GM10266 (cell line): ENCODE measurements around the gene JPH3.

Experiments used
- DNase-seq: peaks from one replicate; pipeline ENCODE4 v3.0.0; 2012; ENCODE audit errors: extremely low spot score
- TF ChIP-seq, protein P1 (sequence below): IDR thresholded peaks from 2 replicates; pipeline ENCODE4 v1.5.1; 2012; ENCODE audit warnings: mild to moderate bottlenecking, low read depth; ENCODE audit not compliant: control insufficient read depth, insufficient read depth; ENCODE audit errors: missing control alignments

Gene JPH3

GRCh38 chr16:87707097-87707496, 104.8 kb downstream of the JPH3 start:
- DNase-seq: no peak
- TF ChIP-seq, protein P1, sequence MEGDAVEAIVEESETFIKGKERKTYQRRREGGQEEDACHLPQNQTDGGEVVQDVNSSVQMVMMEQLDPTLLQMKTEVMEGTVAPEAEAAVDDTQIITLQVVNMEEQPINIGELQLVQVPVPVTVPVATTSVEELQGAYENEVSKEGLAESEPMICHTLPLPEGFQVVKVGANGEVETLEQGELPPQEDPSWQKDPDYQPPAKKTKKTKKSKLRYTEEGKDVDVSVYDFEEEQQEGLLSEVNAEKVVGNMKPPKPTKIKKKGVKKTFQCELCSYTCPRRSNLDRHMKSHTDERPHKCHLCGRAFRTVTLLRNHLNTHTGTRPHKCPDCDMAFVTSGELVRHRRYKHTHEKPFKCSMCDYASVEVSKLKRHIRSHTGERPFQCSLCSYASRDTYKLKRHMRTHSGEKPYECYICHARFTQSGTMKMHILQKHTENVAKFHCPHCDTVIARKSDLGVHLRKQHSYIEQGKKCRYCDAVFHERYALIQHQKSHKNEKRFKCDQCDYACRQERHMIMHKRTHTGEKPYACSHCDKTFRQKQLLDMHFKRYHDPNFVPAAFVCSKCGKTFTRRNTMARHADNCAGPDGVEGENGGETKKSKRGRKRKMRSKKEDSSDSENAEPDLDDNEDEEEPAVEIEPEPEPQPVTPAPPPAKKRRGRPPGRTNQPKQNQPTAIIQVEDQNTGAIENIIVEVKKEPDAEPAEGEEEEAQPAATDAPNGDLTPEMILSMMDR: no peak

DNA sequence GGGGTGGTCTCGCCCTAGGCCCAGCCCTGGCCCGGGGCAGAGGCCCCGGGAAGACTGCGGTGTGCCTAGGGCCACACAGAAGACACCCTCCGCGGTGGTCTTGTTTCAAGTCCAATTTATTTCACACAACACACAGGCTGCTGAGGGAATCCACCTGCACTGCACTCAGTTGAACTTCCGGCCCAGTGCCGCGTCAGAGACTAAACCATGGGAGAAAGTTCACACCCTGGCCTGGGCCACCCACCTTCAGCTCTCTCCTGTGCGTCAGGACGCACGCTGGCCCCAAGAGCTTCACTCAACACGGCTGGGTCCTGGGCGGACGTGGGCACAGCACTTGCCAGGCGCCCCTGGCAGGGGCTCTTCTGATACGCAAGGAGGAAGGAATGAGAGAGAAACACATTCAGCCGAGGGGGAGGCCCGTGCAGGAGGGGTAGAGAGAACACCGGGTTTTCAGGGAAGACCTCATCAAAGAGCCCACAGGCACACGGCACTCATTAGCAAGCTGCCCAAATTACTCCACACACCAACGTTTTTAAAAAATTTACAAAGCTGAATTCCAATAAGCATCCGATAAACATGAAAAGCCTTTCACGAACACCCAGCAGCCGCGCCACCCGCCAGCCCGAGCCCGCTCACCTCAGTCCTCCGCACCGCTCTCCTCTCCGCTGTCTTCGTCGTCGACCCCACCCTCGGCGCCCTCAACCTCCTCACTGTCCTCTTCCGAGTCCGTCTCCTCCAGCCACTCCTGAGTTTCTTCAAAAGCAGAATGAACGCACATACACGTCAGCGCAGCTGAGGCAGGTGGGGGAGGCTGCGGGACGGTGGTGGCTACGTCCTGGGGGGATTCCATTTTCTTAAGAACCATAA, 105.6 kb downstream of the JPH3 start:
- TF ChIP-seq, protein P1: no peak

DNA sequence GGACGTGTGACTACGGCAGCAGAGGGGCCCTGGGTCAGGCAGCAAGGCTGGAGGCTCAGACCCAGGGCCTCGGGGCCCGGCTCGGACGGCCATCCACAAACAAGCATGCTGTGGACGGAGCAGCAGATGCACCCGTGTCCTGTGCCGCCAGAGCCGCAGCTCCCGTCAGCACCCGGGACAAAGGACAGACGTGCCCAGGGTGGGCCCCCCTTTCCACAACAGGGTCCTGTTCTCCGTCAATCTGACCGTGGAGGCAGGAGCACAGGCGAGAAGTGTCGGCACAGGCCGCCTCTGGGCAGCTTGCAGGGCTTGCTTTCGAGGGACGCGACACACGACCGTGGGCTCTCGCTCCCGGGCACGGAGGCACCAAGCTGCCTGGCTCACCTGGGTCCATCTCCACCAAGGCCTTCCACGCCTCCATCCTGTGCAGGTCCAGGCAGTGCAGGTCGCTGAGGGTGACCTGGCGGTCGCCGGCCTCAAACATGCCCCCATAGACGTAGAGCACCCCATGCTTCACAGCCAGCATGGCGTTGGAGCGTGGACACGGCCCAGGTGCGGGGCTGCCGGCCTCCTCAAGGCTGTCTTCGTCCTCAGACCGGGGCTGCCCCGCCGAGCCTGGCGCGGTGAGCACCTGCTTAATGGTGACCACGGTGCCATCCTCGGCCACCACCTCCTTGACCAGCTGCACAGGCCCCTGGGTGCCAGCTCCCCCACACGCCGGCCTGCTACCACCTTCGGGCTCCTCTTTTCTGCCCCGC, 106.8 kb downstream of the JPH3 start:
- TF ChIP-seq, protein P1: no peak
- no peak for DNase-seq

More for the DNA sequence above, 105.6 kb downstream of the JPH3 start:
- no peak for DNase-seq

DNA sequence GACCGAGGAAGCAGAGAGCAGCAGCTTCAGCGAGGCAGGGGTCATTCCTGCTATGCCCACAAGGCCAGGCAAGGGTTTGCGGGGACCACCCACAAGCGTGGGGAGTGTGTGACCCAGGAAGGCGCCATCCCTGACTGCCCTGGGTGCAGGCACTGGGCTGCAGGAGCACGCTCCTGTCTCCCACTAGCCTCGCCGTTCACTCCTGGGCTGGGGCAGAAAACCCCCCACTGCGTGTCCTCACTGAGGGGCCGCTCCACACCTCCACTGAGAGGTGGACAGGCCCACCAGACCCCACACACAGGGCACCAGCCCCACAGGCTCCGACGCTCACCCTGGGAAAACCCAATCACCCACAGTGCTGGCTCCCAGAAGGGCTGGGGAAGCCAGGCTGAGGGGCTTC, 107.4 kb downstream of the JPH3 start:
- DNase-seq: no peak

DNA sequence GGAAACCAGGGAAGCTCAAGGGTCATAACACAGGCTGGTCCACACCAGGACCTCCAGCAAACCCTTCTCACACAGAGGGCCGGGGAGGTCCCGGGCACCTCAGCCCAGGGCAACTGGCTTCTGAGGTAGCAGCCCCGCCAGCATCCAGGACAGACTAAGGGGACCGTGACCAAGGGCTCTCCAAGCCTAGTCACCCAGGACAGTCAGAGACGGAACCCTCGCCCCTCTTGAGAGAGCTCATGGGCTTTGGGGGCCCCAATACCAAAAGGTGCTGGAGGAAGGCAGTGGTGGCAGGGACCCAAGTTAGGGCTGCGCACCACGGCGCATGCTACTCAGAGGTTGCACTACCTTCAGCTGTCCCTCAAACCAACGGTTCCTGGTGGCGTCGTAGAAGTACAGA, 108.6 kb downstream of the JPH3 start:
- no peak for DNase-seq
- TF ChIP-seq, protein P1: no peak

More for the DNA sequence above, 107.4 kb downstream of the JPH3 start:
- TF ChIP-seq, protein P1: no peak

DNA sequence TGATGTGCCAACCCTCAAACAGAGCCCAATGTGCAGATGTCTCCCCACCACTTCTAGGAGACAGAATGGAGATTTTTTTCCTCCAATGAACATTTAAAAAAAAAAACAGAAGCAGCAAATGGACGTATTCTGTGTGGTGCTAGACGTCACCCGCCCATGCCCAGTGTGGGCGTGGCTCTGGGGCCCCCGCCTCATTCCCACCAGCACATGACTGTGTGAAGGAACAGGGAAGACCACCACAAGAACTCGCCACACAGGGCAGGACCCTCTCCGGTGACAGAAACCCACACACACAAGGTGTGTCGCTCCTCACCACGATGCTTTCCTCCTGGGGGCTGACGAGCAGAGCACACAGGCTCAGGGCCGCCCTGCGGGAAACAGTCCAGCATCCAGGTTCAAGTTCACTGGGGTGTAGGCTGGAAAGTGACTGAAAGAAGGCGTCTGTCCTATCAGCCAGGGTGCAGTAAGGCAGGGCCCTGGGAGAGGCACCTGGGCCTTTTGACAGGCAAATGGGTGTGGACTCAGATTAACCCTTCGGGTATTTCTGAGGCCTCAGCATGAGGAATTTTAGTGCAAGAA, 110.0 kb downstream of the JPH3 start:
- DNase-seq: no peak
- TF ChIP-seq, protein P1: no peak
